ENCODE results near the gene HTT. TPM values are rescaled to one million over a fixed set of nuclear protein-coding genes. Genes with fewer than 3 reads are reported as not detected.

Gene HTT
- total and polyA plus RNA-seq, 2 of the 8 experiments (the other 6 are each of a cell fraction or from before 2014, with no cell fraction given) = 24.0 to 71.0 TPM

- CTCF ChIA-PET (ENCODE audit: partially characterized antibody) = interaction anchor here (1.1 to 2.3 kb wide), 5 partner anchors 10 to 84 kb away, joined by 3 to 9 read pairs (median 5); partner anchors contain the start of gene MSANTD1
- peaks cover 40 to 45% of the 10 kb centered on the region in 2 experiments for H4K20me1 ChIP-seq (replicated peaks in 1 of 2; ENCODE audit: control insufficient read depth in 1 of 2, insufficient read depth in 2 of 2, low read length in 2 of 2)
- H2BK5ac ChIP-seq (ENCODE audit: low read depth, low read length) = no peak overlapping the region
- H3K23me2 ChIP-seq (ENCODE audit: low read depth, low read length) = no peaks in the 10 kb centered on the region; the same call in 1 of the 2 replicates
- H2BK12ac ChIP-seq (ENCODE audit: low read depth, low read length) = no peak overlapping the region
- no peak overlapping the region for H3K18ac ChIP-seq (ENCODE audit: extremely low read depth, low read length)
- H3K27me3 ChIP-seq (replicated peaks in 1 of 4; ENCODE audit: control insufficient read depth in 3 of 4, extremely low read depth in 1 of 4, insufficient read depth in 3 of 4, low read length in 3 of 4) = peaks cover 8 to 42% (median 27%) of the 10 kb centered on the region in 4 experiments
- H3K9ac ChIP-seq (replicated peaks in 1 of 4; ENCODE audit: extremely low read depth in 1 of 4, low read depth in 3 of 4, low read length in 3 of 4) = no peak overlapping the region
- no peak overlapping the region for H3K23ac ChIP-seq (ENCODE audit: insufficient read length)
- no peak overlapping the region for H2BK120ac ChIP-seq (replicated peaks; ENCODE audit: low read depth, low read length)
- H4K91ac ChIP-seq (replicated peaks; ENCODE audit: insufficient read length, low read length) = no peak overlapping the region
- H2AK5ac ChIP-seq (ENCODE audit: low read depth, low read length) = no peak overlapping the region
- H3K79me1 ChIP-seq (ENCODE audit: low read depth, low read length) = no peaks in the 10 kb centered on the region; the same call in 1 of the 2 replicates
- no peak overlapping the region for H3K14ac ChIP-seq (ENCODE audit: insufficient read length)
- no peak overlapping the region for H2BK15ac ChIP-seq (ENCODE audit: low read length)
- peaks cover 18 to 61% (median 42%) of the 10 kb centered on the region in 4 experiments for H3K36me3 ChIP-seq (ENCODE audit: control insufficient read depth in 2 of 4, insufficient read depth in 4 of 4, low read length in 3 of 4)
- no peak overlapping the region for H4K8ac ChIP-seq (ENCODE audit: extremely low read depth, insufficient read depth, low read length)
- WGBS, 2 experiments (ENCODE audit: extremely low coverage in 1 of 2, insufficient coverage in 1 of 2, insufficient read length in 1 of 2, insufficient replicate concordance in 2 of 2, low coverage in 1 of 2, low lambda C conversion rate in 2 of 2, missing lambda C conversion rate in 1 of 2) = 94% methylated on average over 21 of the region's 23 CpGs; no CpG with 5 or more reads in 1 of the 2 experiments
- H3K27ac ChIP-seq (ENCODE audit: low read depth, low read length) = no peak overlapping the region
- no peak overlapping the region for H2AFZ ChIP-seq (ENCODE audit: low read length)
- H3K4ac ChIP-seq (replicated peaks; ENCODE audit: insufficient read length, low read depth, low read length) = no peak overlapping the region
- H3K9me3 ChIP-seq (ENCODE audit: insufficient read depth in 2 of 2, low read depth in 1 of 2, low read length in 1 of 2) = no peaks in the 10 kb centered on the region
- H3K79me2 ChIP-seq (ENCODE audit: control insufficient read depth in 1 of 2, insufficient read depth in 2 of 2, low read length in 2 of 2) = no peaks in the 10 kb centered on the region
- H3K4me2 ChIP-seq (ENCODE audit: insufficient read depth in 1 of 2, low read depth in 2 of 2, low read length in 2 of 2) = no peak overlapping the region
- DNase-seq (ENCODE audit: low read depth in 1 of 2, low spot score in 2 of 2) = no peak
- POLR2A ChIA-PET (ENCODE audit: partially characterized antibody) = no interaction called here
- H3K4me1 ChIP-seq (replicated peaks in 1 of 4; ENCODE audit: control insufficient read depth in 3 of 4, insufficient read depth in 4 of 4, low read length in 3 of 4) = peaks cover 0 to 15% (median 11%) of the 10 kb centered on the region in 4 experiments; a peak in 6 of 7 replicates
- FAIRE-seq = no peak
- H3K56ac ChIP-seq (replicated peaks; ENCODE audit: insufficient read length, low read depth, low read length) = no peak overlapping the region
- no peak overlapping the region for H2BK20ac ChIP-seq (ENCODE audit: low read length)
- H4K5ac ChIP-seq (ENCODE audit: insufficient read length, low read depth, low read length) = no peak overlapping the region
- no peak overlapping the region for H3K4me3 ChIP-seq (ENCODE audit: extremely low read depth in 1 of 4, insufficient read depth in 2 of 4, low read depth in 3 of 4, low read length in 4 of 4)
- TF ChIP-seq RAD21 (IDR thresholded peaks at IDR 0.05 in 1 of 2, conservative IDR thresholded peaks at IDR 0.05 in 1 of 2; ENCODE audit: low read depth in 2 of 2, low read length in 2 of 2) = no peak
These were observed 159.9 kb downstream of the HTT start for GRCh38 chr4:3234171-3235029.
